CD4-positive, alpha-beta T cell treated with Interleukin-17A for 4 hours (primary cell): ENCODE data around the gene ZBTB8B.
"Not testable (repeated sequence)": the region's sequence is repeated elsewhere in the genome, so short reads cannot be mapped to it uniquely, and the experiment has no call there.

Experiments
- DNase-seq: peaks from one replicate; pipeline ENCODE4 v3.0.0-alpha.2; 2020; ENCODE audit warnings: mixed read lengths

ZBTB8B gene

DNA sequence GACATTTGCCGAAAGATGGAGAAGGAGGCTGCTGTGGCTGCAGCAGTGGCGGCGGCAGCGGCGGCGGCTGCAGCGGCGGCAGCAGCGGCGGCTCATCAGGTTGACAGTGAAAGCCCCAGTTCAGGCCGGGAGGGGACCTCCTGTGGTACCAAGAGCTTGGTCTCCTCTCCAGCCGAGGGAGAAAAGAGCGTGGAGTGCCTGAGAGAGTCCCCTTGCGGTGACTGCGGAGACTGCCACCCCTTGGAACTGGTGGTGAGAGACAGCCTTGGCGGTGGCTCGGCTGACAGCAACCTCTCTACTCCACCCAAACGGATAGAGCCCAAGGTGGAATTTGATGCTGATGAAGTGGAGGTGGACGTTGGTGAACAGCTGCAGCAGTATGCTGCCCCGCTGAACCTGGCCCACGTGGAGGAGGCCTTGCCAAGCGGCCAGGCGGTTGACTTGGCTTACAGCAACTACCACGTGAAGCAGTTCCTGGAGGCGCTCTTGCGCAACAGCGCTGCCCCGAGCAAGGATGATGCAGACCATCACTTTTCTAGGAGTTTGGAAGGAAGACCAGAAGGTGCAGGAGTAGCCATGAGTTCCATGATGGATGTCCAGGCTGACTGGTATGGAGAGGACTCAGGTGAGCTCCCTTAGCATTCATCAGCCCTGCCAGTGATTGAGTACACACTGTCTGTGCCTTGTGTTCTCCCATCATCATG lies 6.3 kb downstream of the ZBTB8B start:
- DNase-seq: no peak

- DNase-seq: no peak
Observed at GRCh38 chr1:32471695-32472362, 7.0 kb downstream of the ZBTB8B start.

- DNase-seq: not testable (repeated sequence)
Observed at GRCh38 chr1:32472966-32473365, 8.1 kb downstream of the ZBTB8B start.

GRCh38 chr1:32474954-32475353 lies 10.1 kb downstream of the ZBTB8B start:
- DNase-seq: no peak

- DNase-seq: no peak
Observed at GRCh38 chr1:32480003-32480402, 15.1 kb downstream of the ZBTB8B start.

GRCh38 chr1:32480761-32481160 lies 15.9 kb downstream of the ZBTB8B start:
- DNase-seq: no peak

GRCh38 chr1:32481788-32482187 lies 16.9 kb downstream of the ZBTB8B start:
- not testable (repeated sequence) for DNase-seq

GRCh38 chr1:32485554-32486255 lies 20.8 kb downstream of the ZBTB8B start:
- no peak for DNase-seq

DNA sequence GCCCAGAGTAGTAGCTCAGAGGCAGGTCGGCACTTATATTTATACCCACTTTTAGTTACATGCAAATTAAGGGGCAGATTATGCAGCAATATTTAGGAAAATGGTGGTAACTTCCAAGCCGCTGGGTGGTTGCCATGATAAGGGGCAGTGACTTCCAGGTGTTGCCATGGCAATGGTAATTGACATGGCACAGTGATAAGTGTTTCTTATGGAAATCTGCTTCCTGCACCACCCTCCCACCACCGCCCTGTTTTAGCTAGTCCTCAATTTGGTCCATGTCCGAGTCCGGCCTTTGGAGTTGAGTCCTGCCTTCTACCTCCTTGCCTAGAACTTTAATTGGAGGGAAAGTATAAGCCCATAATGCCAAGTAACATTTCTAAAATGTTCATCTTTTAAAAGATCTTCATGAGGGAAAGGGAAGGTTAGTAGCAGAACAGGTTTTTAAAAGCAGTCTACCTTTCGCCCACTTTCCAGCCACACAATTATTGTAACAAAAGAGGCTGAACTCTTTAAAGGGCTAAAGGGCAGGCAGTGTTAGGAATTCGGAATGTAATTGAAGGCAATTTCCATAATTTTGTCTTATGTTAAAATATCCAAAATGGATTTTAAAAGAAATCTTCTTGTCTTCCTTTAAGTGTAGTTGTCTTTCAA lies 21.7 kb downstream of the ZBTB8B start:
- no peak for DNase-seq

GRCh38 chr1:32487182-32487581 lies 22.3 kb downstream of the ZBTB8B start:
- no peak for DNase-seq

DNA sequence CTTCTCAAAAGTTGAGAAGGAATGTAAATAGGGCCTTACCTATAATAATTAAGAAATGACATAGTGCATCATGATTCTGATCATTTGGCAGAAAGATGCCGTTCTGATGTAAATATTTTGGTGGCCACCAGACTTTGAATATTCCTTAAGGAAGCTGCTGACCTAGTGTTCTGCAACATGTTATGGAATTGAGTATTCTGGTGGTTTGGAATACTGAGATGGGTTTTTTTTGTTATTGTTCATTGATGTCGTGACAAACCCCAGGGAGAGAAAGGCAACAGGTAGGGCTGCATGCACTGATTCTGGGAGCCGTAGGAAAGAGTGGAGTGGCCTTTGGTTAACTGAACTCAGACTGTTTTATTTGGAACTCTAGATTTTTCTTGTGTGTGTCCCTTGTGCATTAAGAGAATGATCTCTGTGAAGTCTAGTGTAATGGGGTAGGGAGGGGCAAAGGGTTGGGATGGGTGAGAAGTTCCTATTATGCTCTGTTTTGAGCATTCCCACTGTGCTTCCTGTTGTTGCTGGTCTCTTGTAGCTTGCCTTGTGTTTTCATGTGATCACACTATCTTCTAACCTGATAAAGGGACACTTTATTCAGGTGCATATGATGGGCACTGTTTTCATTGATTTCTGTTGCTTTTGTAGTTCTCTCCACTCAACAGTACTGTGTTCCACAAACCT lies 25.0 kb downstream of the ZBTB8B start:
- DNase-seq: no peak

DNA sequence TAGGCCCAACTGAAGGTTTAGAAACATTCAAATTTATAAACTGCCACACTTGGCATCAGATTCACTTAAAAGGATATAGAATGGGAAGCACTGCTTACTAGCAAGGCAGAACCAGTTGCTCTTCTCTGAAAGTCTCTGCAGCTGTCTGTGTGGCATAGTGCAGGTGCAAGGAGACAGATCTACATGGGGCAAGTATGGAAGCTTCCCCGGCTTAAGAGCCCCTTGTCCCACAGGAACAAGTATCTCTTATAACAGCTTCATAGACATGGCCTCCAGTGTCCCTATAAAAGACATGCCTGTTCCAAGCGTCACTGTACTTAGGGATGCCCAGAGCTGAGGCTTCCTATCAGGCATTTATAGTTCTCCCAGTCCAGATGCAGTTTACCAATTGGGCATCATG lies 26.5 kb downstream of the ZBTB8B start:
- no peak for DNase-seq

DNA sequence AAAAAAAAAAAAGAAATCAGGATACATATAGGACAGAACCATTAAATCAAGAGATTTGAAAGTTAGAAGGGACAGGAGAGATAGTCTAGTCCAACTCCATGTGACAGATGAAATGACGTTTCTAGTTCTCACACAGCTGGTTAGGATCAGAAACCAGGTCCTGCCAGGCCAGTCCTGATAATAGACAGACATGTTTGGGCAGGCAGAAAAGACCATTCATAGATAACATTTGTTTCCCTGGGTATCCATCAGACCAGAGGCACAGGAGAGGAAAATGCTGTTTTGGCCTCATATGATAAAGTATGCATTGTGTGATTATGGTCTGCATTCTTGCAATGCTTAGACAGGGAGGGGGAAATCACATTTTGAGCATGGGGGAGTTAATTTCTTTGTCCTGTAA lies 29.3 kb downstream of the ZBTB8B start:
- DNase-seq: no peak

DNA sequence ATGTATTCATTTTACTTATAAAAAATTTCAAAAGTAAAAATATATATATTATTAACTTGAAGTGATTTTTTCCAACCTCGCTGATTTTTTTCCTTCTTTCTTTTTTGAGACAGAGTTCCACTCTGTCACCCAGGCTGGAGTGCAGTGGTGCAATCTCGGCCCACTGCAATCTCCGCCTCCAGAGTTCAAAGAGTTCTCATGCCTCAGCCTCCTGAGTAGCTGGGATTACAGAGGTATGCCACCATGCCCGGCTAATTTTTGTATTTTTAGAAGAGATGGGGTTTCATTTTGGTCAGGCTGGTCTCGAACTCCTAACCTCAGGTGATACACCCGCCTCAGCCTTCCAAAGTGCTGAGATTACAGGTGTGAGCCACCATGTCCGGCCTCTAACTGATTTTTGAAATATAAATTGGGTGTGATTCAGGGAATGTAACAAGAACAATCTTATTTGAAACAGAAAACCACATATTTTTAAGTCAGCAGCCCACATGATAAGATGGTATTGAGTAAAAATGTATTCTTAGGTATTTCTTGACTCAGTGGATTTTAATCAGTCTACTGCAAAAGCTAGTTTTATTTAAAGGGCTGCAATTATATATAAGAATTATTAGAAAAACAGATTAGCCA lies 30.0 kb downstream of the ZBTB8B start:
- DNase-seq: no peak

GRCh38 chr1:32496127-32496526 lies 31.3 kb downstream of the ZBTB8B start:
- no peak for DNase-seq

GRCh38 chr1:32498751-32499150 lies 33.9 kb downstream of the ZBTB8B start:
- DNase-seq: no peak

DNA sequence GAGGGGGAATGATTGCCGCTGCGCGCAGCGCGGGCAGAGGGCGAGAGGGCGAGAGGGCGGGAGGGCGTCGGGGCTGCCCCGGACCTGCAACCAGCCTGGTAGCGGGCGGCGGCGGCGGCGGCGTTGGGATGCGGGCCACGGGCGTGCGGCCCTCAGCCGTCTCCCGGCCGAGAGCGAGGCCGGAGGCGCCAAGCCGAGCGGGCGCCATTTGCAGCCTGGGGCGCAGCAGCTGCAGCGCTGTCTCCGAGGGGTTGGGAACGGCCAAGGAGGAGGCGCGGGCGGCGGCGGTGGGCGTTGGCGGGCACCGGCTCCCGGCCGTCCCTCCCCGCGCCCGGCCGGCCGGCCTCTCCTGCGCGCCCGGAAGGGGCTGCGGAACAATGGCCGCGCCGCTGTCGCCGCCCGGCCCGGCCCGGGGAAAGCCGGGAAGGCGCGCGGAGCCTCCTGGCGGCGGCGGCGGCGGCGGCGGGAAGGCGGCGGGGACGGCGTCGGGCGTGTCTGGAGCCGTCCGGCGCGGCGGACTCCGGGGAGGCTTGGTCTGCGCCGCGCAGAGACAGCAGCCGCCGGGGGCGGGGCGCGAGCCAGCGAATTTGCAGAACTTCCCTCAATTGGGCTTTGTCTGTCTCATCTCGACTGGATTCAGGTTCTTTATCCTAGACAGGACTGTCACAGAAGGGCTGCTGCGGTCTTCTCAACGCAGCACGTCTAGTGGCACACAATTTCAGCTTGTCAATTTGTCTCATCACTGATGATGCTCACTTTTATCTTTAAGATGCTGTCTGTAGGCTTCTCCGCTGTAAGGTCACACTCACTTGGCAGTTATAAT lies 35.7 kb downstream of the ZBTB8B start:
- DNase-seq: peak; percentile 22

GRCh38 chr1:32501865-32502264 lies 37.0 kb downstream of the ZBTB8B start:
- DNase-seq: no peak

DNA sequence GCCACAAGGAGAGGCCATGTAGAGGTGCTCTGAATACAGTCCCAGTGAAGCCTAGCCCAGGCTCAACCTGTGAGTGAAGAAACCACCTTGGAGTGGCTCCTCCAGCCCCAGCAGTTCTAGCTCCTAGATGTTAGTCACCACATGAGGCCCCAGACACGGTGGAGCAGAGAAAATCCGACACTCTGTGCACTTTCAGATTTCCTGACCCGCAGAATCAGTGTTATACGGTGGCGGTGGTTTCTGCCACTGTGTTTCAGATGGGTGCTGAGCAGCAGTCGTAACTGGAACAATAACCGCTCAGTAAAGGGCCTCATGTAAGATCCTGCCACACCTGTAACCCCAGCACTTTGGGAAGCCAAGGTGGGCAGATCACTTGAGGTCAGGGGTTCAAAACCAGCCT lies 38.3 kb downstream of the ZBTB8B start:
- DNase-seq: no peak

- no peak for DNase-seq
Observed at GRCh38 chr1:32507021-32507420, 42.1 kb downstream of the ZBTB8B start.

GRCh38 chr1:32508761-32509160 lies 43.9 kb downstream of the ZBTB8B start:
- DNase-seq: no peak

DNA sequence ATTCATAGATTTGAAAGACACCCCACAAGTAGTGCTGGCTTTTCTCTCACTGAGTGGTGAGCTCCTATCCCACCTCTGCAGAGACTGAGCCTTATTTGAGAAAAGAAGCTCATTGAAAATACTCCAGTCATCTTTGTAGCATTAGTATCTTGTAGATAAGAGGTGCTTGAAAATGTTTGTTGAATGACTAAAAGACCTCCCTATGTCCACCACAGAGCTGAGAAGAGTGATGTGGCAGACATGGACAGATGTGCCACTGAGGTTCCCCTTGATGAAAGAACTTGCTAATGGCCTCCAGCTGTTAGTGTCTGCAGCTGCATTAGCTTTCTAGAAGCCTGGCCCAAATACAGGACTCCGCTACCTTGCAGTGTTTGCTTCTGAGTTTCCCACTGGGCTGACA lies 45.1 kb downstream of the ZBTB8B start:
- no peak for DNase-seq
